Hematopoietic multipotent progenitor cell treated with erythropoietin and hydrocortisone succinate and interleukin-3 and kit ligand, for 4 days (in vitro differentiated cells): Measurements from ENCODE around the gene ATXN1.
A peak's percentile ranks its signal among the peaks of the same experiment; 100 is the strongest.

Source experiments
- DNase-seq: peaks from one replicate; pipeline ENCODE4 v3.0.0-alpha.2; 2015

Gene ATXN1

GRCh38 chr6:16596616-16597331, 164.5 kb downstream of the ATXN1 start:
- no peak for DNase-seq

GRCh38 chr6:16595514-16596120, 165.6 kb downstream of the ATXN1 start:
- no peak for DNase-seq

- DNase-seq: peak; percentile 42
These were observed 166.4 kb downstream of the ATXN1 start for GRCh38 chr6:16594849-16595248.

- peak; percentile 24 for DNase-seq
These were observed 168.9 kb downstream of the ATXN1 start for GRCh38 chr6:16592223-16592911.

GRCh38 chr6:16591396-16592222, 169.7 kb downstream of the ATXN1 start:
- no peak for DNase-seq

- peak; percentile 81 for DNase-seq
These were observed 175.5 kb downstream of the ATXN1 start for GRCh38 chr6:16585805-16586204.

GRCh38 chr6:16583144-16583762, 178.0 kb downstream of the ATXN1 start:
- DNase-seq: no peak

GRCh38 chr6:16582446-16583143, 178.7 kb downstream of the ATXN1 start:
- DNase-seq: peak; percentile 13

GRCh38 chr6:16578695-16579285, 182.5 kb downstream of the ATXN1 start:
- DNase-seq: no peak

GRCh38 chr6:16576451-16577368, 184.6 kb downstream of the ATXN1 start:
- peak; percentile 36 for DNase-seq

GRCh38 chr6:16575655-16576054, 185.6 kb downstream of the ATXN1 start:
- DNase-seq: no peak

- DNase-seq: no peak
These were observed 188.3 kb downstream of the ATXN1 start for GRCh38 chr6:16572943-16573342.

- no peak for DNase-seq
These were observed 188.9 kb downstream of the ATXN1 start for GRCh38 chr6:16572317-16572716.

- no peak for DNase-seq
These were observed 190.3 kb downstream of the ATXN1 start for GRCh38 chr6:16570946-16571345.

- no peak for DNase-seq
These were observed 191.1 kb downstream of the ATXN1 start for GRCh38 chr6:16570221-16570553.

GRCh38 chr6:16568128-16568527, 193.1 kb downstream of the ATXN1 start:
- no peak for DNase-seq

GRCh38 chr6:16567071-16567470, 194.2 kb downstream of the ATXN1 start:
- no peak for DNase-seq

- DNase-seq: no peak
These were observed 196.8 kb downstream of the ATXN1 start for GRCh38 chr6:16564436-16564835.

- no peak for DNase-seq
These were observed 197.5 kb downstream of the ATXN1 start for GRCh38 chr6:16563628-16564240.

GRCh38 chr6:16562498-16562897, 198.8 kb downstream of the ATXN1 start:
- DNase-seq: no peak
